Measurements from ENCODE around the gene NPHS2. TPM values are rescaled to one million over a fixed set of nuclear protein-coding genes. Genes with fewer than 3 reads are reported as not detected.
"Not testable (repeated sequence)": the region's sequence is repeated elsewhere in the genome, so short reads cannot be mapped to it uniquely, and the experiment has no call there.

NPHS2 gene
- total RNA-seq, 1 experiment from 2014 or later = not detected

DNA sequence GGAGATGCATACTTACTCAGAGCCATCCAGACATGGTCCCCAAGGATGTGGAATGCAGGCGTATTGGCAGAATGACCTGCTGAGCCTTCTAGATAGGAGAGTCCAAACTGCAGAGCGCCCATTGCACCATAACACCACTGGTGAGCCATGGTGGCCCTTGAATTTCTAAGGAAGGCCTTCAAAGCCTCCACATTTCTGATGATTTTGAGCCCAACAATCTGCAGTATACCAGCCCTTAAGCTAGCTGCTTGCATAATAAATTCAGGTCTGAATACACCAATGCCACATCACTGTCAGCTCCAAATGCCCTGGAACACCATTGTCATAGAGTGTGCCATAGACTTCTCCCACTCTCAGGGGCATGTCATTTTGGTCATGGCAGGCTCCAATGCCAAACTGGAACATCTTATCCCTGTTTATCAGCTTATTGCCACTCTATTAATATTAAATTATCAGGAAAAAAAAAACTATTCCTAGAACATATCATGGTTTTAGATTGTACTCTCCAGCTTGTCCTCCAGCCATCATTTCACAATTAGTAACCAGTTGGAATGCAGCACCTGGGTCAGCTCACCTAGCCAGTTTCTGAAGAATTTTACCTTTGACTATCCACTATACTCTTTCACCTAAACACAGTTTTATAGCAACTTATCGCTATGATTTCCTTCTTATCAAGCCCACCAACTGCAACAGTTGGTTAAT lies 26.9 kb downstream of the NPHS2 start:
- in situ Hi-C loops (cut with HindIII; ENCODE audit: low sequenced_read_pairs) = no loop called here

GRCh38 chr1:179547021-179547535 lies 28.7 kb downstream of the NPHS2 start:
- in situ Hi-C loops (cut with HindIII; ENCODE audit: low sequenced_read_pairs) = no loop called here
- DNase-seq (ENCODE audit: low spot score) = no peak

More for the DNA sequence above, 26.9 kb downstream of the NPHS2 start:
- DNase-seq (ENCODE audit: low spot score) = no peak

GRCh38 chr1:179545321-179545720 lies 30.4 kb downstream of the NPHS2 start:
- in situ Hi-C loops (cut with HindIII; ENCODE audit: low sequenced_read_pairs) = no loop called here
- DNase-seq (ENCODE audit: low spot score) = no peak

- in situ Hi-C loops (cut with HindIII; ENCODE audit: low sequenced_read_pairs) = no loop called here
- no peak for DNase-seq (ENCODE audit: low spot score)
Measured at GRCh38 chr1:179541774-179542173, 34.0 kb downstream of the NPHS2 start.

DNA sequence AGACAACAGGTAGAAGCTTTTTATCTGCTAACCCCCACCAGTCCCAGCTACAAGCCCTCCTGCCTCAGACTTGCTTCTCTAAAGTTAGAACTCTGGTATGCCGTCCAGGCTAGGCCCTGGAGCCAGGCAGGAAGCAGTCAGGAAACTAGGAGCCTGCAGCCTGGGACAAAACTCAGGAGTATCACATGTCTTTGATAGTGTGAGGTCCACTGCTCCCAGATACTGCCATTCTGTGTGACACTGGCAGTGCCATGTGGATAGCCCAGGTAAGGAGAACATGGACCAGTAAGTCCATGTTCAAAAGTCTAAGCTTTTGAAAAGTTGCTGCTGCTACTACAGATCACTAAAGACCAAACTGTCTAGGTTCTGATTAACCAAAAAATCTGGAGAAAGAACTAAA lies 45.4 kb downstream of the NPHS2 start:
- in situ Hi-C loops (cut with HindIII; ENCODE audit: low sequenced_read_pairs) = no loop called here
- no peak for DNase-seq (ENCODE audit: low spot score)

DNA sequence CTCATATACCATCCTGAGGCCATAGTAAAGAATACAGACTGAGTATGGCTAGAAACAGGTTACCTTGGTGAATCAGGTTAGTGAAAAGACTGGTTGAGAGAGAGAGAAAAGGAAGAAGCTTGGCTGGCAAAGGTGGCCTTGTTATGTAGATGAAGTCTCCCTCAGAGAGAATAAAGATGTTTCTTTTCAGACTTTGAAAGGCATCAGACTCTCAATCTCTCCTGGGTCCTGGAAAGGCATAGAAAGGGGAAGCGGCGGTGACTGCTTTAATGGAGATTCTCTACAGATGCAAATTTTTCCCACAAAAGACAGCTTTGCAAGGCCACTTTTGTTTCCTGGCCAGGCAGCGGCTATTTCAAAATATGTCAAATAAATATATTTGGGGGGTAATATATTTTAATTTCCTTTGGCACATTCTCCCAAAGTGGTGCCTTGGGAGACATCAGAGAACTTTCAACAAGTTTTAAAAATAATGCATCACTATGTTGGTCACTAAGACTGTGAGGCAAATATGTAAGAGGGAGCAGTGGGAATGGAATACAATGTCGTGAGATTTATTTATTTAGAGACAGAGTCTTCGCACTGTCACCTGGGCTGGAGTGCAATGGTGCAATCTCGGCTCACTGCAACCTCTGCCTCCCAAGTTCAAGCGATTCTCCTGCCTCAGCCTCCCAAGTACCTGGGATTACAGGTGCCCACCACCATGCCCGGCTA lies 46.1 kb downstream of the NPHS2 start:
- no peak for DNase-seq (ENCODE audit: low spot score)

DNA sequence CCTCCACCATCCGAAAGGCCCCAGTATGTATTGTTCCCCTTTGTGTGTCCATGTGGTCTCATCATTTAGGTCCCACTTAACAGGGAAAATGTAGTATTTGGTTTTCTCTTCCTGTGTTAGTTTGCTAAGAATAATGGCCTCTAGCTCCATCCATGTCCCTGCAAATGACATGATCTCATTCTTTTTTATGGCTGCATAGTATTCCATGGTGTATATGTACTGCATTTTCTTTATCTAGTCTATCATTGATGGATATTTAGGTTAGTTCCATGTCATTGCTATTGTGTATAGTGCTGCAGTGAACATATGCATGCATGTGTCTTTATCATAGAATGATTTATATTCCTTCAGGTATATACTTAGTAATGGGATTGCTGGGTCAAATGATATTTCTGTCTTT lies 57.2 kb downstream of the NPHS2 start:
- in situ Hi-C loops (cut with HindIII; ENCODE audit: low sequenced_read_pairs); DNase-seq (ENCODE audit: low spot score): not testable (repeated sequence)

More for the DNA sequence above, 46.1 kb downstream of the NPHS2 start:
- in situ Hi-C loops (cut with HindIII; ENCODE audit: low sequenced_read_pairs) = no loop called here

GRCh38 chr1:179516976-179517705 lies 58.6 kb downstream of the NPHS2 start:
- in situ Hi-C loops (cut with HindIII; ENCODE audit: low sequenced_read_pairs) = no loop called here
- DNase-seq (ENCODE audit: low spot score) = no peak

DNA sequence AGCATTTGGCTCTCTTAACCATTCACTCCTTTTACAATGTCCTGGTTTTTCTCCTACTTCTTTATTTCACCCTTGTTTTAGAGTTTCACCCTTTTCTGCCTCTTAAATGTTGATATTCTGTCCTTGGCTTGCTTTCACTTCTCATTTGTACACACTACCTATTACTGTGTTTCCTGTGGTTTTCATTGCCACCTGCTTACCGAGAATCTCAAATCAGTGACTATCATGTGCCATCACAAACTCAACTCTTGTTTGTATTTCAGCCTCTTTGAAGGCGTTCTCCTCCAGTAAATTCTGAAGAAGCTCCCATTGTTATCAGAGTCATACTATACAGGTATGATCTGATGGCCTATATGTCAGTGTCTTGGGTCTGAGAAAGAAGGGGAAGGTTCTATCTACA lies 65.7 kb downstream of the NPHS2 start:
- in situ Hi-C loops (cut with HindIII; ENCODE audit: low sequenced_read_pairs) = no loop called here
- DNase-seq (ENCODE audit: low spot score) = no peak

- in situ Hi-C loops (cut with HindIII; ENCODE audit: low sequenced_read_pairs) = no loop called here
Measured at GRCh38 chr1:179509384-179509783, 66.4 kb downstream of the NPHS2 start.

DNA sequence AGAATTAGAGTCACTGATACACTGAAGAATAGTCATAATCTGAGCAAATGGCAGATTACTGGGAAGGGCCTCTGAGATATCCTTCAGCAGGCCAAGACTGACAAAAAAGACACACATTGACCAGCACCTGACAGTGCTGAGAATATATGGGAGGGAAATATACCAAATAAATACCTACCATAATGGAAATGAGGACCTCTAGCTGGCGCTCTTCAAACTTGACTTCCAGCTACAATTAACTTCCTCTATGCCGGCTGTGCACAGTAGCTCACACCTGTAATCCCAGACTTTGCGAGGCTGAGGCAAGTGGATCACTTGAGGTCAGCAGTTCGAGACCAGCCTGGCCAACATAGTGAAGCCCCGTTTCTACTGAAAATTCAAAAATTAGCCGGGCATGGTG lies 69.5 kb downstream of the NPHS2 start:
- in situ Hi-C loops (cut with HindIII; ENCODE audit: low sequenced_read_pairs) = no loop called here
- DNase-seq (ENCODE audit: low spot score) = no peak

More at GRCh38 chr1:179509384-179509783, 66.4 kb downstream of the NPHS2 start:
- DNase-seq (ENCODE audit: low spot score) = no peak

Other genes with a start within 250 kb of the NPHS2 start
- 3.6 TPM in 1 of 2 replicates, not detected in the other for gene AXDND1, start 210.0 kb downstream of the NPHS2 start, total RNA-seq (2014; rRNA removed; shearing (Covaris generic))
- gene TDRD5, start 15.9 kb upstream of the NPHS2 start, total RNA-seq (2014; rRNA removed; shearing (Covaris generic)) = not detected in 2 replicates
- gene FAM163A, start 167.3 kb upstream of the NPHS2 start, total RNA-seq (2014; rRNA removed; shearing (Covaris generic)) = not detected in 2 replicates